ENCODE data around the gene FER. TPM values are rescaled to one million over a fixed set of nuclear protein-coding genes. Genes with fewer than 3 reads are reported as not detected.

FER gene
- total RNA-seq, 1 donor: 36.6 TPM

GRCh38 chr5:108869066-108869465, 121.4 kb downstream of the FER start:
- Histone ChIP-seq H3K4me2 (ENCODE audit: insufficient read depth, low read length) (no peak overlapping the region), H3K4me1 (ENCODE audit: insufficient read depth, low read length) (peaks cover 6% of the 10 kb centered on the region), H2AFZ (ENCODE audit: low read length) (no peak overlapping the region), H3K9me3 (ENCODE audit: low read depth, low read length) (no peaks in the 10 kb centered on the region), H3K36me3 (ENCODE audit: insufficient read depth, low read length) (no peaks in the 10 kb centered on the region), H3K4me3 (ENCODE audit: insufficient read depth, low read length) (no peak overlapping the region), H4K20me1 (ENCODE audit: insufficient read depth, low read length) (no peaks in the 10 kb centered on the region), H3K27ac (ENCODE audit: low read depth, low read length) (no peak overlapping the region), H3K79me2 (ENCODE audit: insufficient read depth, low read length) (no peaks in the 10 kb centered on the region), H3K27me3 (ENCODE audit: insufficient read depth, low read length) (no peaks in the 10 kb centered on the region)
- no peak for DNase-seq (ENCODE audit: insufficient read length, low spot score, missing footprints)
- no peak for TF ChIP-seq CTCF (IDR thresholded peaks at IDR 0.05; ENCODE audit: extremely low read depth, low read depth, low read length)

- Histone ChIP-seq H3K4me3 (ENCODE audit: insufficient read depth, low read length) (no peak overlapping the region), H3K9me3 (ENCODE audit: low read depth, low read length) (no peaks in the 10 kb centered on the region), H3K4me2 (ENCODE audit: insufficient read depth, low read length) (no peak overlapping the region), H4K20me1 (ENCODE audit: insufficient read depth, low read length) (no peaks in the 10 kb centered on the region), H2AFZ (ENCODE audit: low read length) (no peak overlapping the region), H3K36me3 (ENCODE audit: insufficient read depth, low read length) (no peaks in the 10 kb centered on the region), H3K79me2 (ENCODE audit: insufficient read depth, low read length) (no peaks in the 10 kb centered on the region), H3K27me3 (ENCODE audit: insufficient read depth, low read length) (no peaks in the 10 kb centered on the region), H3K4me1 (ENCODE audit: insufficient read depth, low read length) (peaks cover 6% of the 10 kb centered on the region), H3K27ac (ENCODE audit: low read depth, low read length) (no peak overlapping the region)
- TF ChIP-seq CTCF (IDR thresholded peaks at IDR 0.05; ENCODE audit: extremely low read depth, low read depth, low read length): no peak
- DNase-seq (ENCODE audit: insufficient read length, low spot score, missing footprints): no peak
These were observed 128.8 kb downstream of the FER start for GRCh38 chr5:108876451-108876850.

GRCh38 chr5:108878756-108879155, 131.1 kb downstream of the FER start:
- DNase-seq (ENCODE audit: insufficient read length, low spot score, missing footprints): no peak
- Histone ChIP-seq H3K4me1 (ENCODE audit: insufficient read depth, low read length) (peaks cover 1% of the 10 kb centered on the region), H3K27me3 (ENCODE audit: insufficient read depth, low read length) (no peaks in the 10 kb centered on the region), H4K20me1 (ENCODE audit: insufficient read depth, low read length) (no peaks in the 10 kb centered on the region), H2AFZ (ENCODE audit: low read length) (no peak overlapping the region), H3K36me3 (ENCODE audit: insufficient read depth, low read length) (no peaks in the 10 kb centered on the region), H3K79me2 (ENCODE audit: insufficient read depth, low read length) (no peaks in the 10 kb centered on the region), H3K27ac (ENCODE audit: low read depth, low read length) (no peak overlapping the region), H3K9me3 (ENCODE audit: low read depth, low read length) (no peaks in the 10 kb centered on the region), H3K4me3 (ENCODE audit: insufficient read depth, low read length) (no peak overlapping the region), H3K4me2 (ENCODE audit: insufficient read depth, low read length) (no peak overlapping the region)
- no peak for TF ChIP-seq CTCF (IDR thresholded peaks at IDR 0.05; ENCODE audit: extremely low read depth, low read depth, low read length)

GRCh38 chr5:108881133-108881532, 133.4 kb downstream of the FER start:
- Histone ChIP-seq H3K9me3 (ENCODE audit: low read depth, low read length) (no peaks in the 10 kb centered on the region), H4K20me1 (ENCODE audit: insufficient read depth, low read length) (no peaks in the 10 kb centered on the region), H3K79me2 (ENCODE audit: insufficient read depth, low read length) (no peaks in the 10 kb centered on the region), H3K27me3 (ENCODE audit: insufficient read depth, low read length) (no peaks in the 10 kb centered on the region), H3K4me1 (ENCODE audit: insufficient read depth, low read length) (peaks cover 14% of the 10 kb centered on the region), H3K36me3 (ENCODE audit: insufficient read depth, low read length) (no peaks in the 10 kb centered on the region), H2AFZ (ENCODE audit: low read length) (no peak overlapping the region), H3K4me3 (ENCODE audit: insufficient read depth, low read length) (no peak overlapping the region), H3K27ac (ENCODE audit: low read depth, low read length) (no peak overlapping the region), H3K4me2 (ENCODE audit: insufficient read depth, low read length) (no peak overlapping the region)
- no peak for DNase-seq (ENCODE audit: insufficient read length, low spot score, missing footprints)
- TF ChIP-seq CTCF (IDR thresholded peaks at IDR 0.05; ENCODE audit: extremely low read depth, low read depth, low read length): no peak
